NCI-H1694 treated with DMSO at 0.1 percent for 48 hours (cell line): ENCODE measurements around the gene KDSR.

Experiments
- DNase-seq: peaks from one replicate; lab custom pipeline; 2025; lab: John Stamatoyannopoulos, UW

Gene KDSR

DNA sequence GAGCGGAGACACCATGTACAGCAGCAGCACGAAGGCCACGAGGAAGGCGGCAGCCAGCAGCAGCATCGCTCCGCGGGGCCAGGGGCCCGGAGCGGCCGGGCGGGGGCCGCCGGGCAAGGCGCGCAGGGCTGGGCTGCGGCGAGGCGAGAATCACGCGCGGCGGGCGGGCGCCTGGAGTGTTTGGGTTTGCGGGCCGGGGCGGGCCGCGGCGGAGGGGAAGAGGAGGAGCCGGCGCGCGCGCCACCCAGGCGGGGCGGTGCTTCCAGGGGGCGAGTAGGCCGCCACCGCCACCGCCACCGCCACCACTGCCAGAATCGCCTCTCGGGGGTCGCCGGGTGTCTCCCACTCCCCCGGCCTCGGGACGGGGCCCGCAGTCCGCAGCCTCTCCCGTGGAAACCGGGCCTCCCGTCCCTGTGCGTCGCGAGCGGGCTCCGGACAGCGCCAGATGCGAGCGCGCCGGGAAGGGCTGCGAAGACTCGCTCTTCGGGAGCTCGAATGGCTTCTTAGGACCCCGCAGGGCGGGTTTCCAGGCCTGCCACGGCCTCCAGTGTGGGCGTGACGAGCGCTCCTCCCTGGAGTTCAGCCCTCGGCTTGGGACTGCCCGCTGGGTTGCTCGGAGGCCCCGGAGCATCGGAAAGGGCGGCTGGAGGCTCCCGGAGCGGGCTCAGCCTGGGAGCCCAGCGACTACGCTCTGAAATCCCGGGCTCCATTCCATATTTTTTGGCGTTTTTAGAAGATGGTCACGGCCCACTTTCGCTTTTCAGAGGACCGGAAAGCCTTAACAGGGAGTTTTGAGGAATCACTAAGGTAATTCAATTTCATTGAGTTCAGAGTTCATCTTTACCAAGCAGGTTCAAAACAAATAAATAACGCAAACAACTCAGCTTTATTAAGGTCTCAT is at the start of gene KDSR:
Gene KDSR (minus strand): TSS at position 154 of the 901 bp plus-strand sequence. CDS start 88 bp downstream, at position 66.
- peak; percentile 92 for DNase-seq

DNA sequence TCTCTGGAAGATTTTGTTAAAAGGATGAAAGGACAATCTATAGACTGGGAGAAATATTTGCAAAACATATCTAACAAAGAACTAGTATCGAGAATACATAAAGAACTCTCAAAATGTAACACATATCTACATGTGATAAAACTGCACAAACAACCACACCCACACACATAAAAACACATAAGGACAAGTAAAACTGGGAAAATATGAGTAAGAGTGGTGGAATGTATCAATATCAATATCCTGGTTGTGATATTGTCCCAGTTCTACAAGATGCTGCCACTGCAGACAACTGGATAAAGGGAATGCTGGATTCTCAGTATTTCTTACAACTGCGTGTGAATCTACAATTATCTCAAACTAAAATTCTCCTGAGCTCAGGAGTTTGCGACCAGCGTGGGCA is 45.9 kb upstream of the KDSR start:
- no peak for DNase-seq

GRCh38 chr18:63410792-63411191 is 43.8 kb upstream of the KDSR start:
- no peak for DNase-seq

DNA sequence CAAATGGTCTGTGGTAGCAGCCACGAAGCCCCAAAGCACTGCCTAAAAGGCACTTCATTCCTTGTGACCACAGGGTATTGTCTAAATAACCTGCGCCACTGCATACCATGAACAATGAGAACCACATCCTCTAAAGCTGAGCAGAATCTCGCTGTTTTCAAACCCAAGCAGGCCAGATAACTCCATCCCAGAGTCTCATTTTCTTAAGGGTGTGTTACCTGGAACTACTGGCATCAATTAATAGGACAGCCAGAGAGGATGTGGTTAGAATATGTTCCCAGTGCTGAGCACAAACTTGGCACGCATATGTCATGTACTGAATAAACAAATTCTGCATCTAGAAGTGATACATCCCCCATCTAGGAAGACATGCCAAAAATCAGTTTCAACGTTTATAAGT is 42.3 kb upstream of the KDSR start:
- no peak for DNase-seq

GRCh38 chr18:63407734-63408133 is 40.7 kb upstream of the KDSR start:
- no peak for DNase-seq

DNA sequence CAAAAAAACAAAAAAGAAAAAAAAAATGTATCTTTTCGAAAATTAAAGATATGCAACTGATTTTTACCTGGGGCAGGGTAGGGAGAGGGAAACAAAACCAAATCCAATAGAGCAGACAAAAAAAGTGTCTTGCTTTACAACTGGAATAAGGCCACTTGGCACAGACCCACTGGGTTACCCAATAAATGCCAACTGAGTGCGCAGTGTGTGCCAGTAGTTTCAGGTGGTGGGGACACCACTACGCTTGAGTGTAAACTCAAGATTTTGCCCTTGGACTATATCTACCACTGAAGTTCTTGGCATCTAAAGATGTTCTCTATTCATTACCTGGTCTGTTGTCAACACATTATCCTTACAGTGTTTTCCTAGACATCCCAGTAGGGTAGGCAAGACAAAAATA is 39.0 kb upstream of the KDSR start:
- no peak for DNase-seq

DNA sequence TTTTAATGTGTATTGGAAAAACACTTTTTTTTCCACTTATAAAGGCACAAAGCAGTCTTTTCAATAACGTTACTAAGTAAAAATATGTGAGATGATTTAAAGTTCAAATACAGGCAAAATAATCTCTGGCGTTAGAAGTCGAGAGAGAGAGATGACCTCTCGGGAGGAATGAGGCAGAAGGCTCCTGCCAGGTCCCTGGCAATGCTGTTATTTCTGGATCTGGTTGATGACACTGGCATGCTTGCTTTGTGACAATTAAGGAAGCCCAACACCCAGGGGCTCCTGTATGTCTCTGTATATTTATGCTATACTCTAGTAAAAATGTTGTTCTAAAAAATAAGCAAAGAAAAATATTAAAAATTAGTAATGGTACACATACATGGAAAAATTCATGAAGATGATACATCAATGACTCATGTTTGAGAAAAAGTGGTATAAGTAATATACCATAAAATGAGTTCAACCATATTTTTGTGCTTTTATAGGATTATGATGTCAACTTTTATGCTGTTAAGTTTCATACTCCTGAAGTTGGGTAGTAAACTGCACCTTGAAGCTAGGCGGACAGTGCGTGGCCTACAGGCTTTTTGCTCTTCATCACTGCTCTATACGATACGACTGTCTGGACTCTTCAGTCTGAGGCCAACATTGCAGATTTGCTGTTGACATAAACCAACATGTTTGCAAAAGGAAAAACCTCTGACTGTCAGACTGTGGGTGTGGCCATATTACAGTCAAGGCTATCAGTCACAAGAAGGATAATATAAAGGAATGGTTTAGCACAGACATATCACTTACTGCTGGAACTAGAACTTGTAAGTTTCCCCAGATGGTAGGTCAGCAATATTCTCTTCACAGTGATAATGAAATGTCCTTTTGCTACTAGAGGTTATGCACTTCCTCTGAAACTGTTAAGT is 35.5 kb upstream of the KDSR start:
- no peak for DNase-seq

DNA sequence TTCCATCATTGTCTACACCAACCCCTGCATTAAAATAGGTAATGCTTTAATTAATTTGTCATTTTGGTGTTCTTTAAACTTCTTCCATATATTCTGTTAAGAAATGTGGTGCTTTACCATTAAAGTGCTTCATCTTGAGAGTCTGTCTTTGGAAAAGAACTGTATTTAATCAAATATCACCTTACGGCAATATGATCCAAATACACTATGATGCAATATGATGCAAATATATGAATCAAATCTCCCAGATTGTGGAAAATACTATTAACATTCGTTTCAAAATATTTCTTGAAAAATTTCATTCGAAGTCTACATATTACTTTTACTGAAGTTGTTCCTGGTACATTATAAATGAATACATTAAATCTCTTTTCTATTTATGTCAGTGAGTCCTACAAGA is 32.3 kb upstream of the KDSR start:
- DNase-seq: no peak

- no peak for DNase-seq
Measured at GRCh38 chr18:63397349-63397748, 30.3 kb upstream of the KDSR start.

GRCh38 chr18:63395503-63395902 is 28.5 kb upstream of the KDSR start:
- no peak for DNase-seq

GRCh38 chr18:63394954-63395353 is 27.9 kb upstream of the KDSR start:
- DNase-seq: no peak

- no peak for DNase-seq
Measured at GRCh38 chr18:63387861-63388260, 20.9 kb upstream of the KDSR start.

DNA sequence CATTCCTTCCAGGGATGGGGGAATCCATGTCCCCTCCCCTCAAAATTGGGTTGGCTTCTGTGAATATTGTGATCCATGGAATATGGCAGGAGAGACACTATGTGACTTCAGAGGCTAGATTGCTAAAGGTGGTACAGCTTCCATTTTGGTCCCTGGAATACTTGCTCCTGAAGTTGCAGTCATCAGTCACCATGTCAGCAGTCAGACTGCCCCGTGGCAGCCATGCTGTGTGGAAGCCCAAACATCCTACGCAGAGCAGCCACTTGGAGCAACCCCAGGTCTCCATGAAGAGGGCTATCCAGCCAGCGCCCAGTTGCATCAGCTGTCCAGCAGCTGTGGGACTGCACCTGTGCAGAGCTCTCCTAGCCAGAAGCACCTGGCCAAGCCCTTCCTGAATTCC is 15.8 kb upstream of the KDSR start:
- no peak for DNase-seq

DNA sequence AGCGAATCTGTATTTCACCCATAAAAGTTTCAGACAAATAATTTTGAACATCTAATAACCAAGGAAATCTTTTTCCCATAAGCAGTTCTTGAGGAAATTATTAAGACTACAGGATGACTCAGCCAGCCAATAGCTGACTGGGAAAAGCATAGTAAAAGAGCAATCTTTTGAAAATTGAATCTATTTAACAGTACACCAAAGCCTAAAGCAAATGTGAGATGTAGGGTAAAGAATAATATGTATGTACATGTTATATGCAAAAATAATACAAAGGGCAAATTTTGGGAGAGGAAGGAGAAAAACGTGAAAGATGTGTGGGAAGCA is 12.6 kb upstream of the KDSR start:
- no peak for DNase-seq

DNA sequence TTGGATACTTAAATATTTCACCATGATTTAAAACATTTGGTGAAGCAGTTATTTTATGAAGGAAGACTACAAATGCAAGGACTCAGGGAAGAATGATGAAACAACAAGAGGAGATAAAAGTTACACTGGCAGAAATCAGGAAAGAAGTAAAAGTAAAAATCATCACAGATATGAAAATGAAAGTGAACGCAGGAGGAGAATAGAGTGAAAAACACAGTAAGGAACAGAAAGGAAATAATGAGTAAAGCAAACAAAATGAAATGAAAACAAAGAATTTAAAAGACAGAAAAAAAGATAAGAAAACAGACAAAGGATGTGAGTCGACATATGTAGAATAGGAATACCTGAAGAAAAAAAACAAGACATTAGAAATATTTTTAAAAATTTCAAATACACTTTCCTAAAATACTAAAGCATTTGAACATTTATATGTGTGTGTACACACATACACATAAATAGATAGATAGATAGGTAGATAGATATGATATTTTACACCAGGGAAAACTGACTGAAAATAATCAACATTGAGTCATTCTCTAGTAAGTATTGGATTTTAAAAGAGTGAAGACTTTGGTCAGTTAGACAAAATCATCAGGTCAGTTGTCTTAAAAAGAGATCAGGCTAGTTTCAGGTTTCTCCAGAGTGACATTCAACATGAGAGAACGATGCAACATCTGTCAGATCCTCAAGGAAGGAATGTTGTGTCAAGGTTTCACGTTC is 12.1 kb upstream of the KDSR start:
- no peak for DNase-seq

DNA sequence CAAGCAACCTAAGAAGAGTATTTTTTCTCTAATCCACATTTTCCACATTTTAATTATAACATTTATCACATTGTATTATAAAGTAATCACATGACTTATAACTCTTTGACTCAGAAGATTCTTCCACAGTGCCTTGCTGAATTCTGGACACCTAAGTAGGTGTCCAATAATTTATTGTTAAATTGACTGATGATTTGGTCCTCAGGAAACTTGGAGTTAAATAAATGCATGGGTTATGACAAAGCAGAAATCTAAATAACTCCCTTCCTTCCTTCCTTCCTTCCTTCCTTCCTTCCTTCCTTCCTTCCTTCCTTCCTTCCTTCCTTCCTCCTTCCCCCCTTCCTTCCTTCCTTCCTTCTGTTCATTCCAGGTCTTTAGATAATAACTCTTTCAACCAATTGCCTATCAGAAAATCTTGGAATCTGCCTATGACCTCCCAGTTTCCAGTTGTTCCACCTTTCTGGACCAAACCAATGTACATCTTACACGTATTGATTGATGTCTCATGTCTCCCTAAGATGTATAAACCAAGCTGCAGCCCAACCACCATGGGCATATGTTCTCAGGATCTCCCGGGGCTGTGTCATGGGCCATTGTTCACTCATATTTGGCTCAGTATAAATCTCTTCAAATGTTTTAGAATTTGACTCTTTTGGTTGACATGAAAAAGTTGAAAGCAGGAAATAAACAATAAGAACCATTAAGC is 10.4 kb upstream of the KDSR start:
- no peak for DNase-seq

GRCh38 chr18:63376538-63376937 is 9.5 kb upstream of the KDSR start:
- DNase-seq: no peak

GRCh38 chr18:63374540-63374939 is 7.5 kb upstream of the KDSR start:
- no peak for DNase-seq

- no peak for DNase-seq
Measured at GRCh38 chr18:63373161-63373560, 6.2 kb upstream of the KDSR start.

DNA sequence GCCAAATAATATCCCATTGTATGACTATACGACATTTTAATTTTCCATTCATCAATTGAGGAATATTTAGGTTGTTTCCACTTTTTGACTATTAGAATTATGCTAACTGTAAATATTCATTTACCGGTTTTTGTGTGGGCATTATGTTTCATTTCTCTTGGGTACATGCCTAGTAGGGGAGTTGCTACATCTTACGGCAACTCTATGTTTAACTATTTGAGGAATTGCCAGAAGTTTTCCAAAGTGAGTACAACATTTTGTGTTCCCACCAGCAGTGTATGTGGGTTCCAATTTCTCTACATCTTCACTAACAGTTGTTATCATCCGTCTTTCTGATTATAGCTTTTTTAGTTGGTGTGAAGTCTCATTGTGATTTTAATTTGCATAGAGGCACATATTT is 1.6 kb upstream of the KDSR start:
- DNase-seq: no peak

DNA sequence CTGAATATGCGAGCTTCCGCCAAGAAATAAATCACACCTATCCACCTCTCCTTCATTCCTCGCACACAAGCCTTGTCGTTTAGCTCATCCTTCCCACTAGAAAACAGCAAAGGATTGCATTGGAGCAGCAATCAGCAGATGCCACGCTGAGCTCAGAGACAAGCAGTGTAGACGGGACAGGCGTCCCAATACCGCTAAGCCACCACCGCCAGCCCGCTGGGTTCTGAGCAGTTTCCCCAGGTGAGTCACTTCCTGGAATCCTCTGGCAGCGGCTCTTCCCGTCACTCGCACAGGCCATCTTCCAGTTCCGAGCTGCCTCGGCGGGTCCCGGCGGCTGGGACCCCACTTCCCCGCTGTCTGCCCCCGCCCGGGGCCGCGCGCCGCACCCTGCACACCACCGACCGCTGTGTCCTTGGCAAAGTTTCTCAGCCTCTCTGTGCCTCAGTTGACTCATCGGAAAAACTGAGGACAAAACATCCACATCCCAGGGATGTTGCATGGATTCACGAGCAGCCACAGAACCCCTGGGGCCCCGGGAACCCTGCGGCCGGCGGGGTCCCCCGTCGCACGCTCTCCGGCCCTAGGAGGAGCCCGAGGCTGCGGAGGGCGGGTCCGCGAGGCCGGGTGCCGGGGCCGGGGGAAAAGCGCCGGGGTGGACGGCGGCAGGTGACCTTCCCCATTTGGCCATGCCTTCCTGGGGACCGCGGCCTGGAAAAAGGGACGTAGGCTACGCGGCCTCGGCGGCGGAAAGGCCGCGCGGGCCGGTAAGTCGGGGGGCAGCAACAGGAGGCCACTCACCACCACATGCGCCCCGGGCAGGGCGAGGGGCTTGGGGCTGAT is 573 bp downstream of the KDSR start:
- DNase-seq: peak; percentile 14
